Keratinocyte (primary cell): Measurements from ENCODE around the gene DIP2C. TPM values are rescaled to one million over a fixed set of nuclear protein-coding genes. Genes with fewer than 3 reads are reported as not detected.

ENCODE experiments used
- DNase-seq: peaks from one replicate; pipeline ENCODE4 v3.0.0-alpha.2; 2011; ENCODE audit warnings: low read depth, missing footprints, low spot score
- FAIRE-seq: peaks from 2 replicates; lab custom pipeline; 2011; peaks lifted over from hg19 to GRCh38; lab: Jason Lieb, UNC
- H2AFZ ChIP-seq: 2 replicates; pipeline ENCODE4 v1.6.0; 2012; ENCODE audit warnings: low read length, control low read depth, inconsistent platforms; ENCODE audit not compliant: control insufficient read depth
- H3K27ac ChIP-seq: 2 replicates; pipeline ENCODE4 v1.5.1; 2011; ENCODE audit warnings: low read length; ENCODE audit not compliant: control insufficient read depth, insufficient read depth
- H3K27me3 ChIP-seq: 3 replicates; pipeline ENCODE4 v1.6.0; 2011; ENCODE audit warnings: low read length; ENCODE audit not compliant: control insufficient read depth, insufficient read depth; ENCODE audit errors: extremely low read depth
- H3K36me3 ChIP-seq, 2 experiments: 2 replicates in 1 of 2; 3 replicates in 1 of 2; pipeline ENCODE4 v1.5.1; 2011; ENCODE audit warnings: low read length in 2 of 2, mild to moderate bottlenecking in 1 of 2; ENCODE audit not compliant: control insufficient read depth in 2 of 2, insufficient read depth in 2 of 2; ENCODE audit errors: extremely low read depth in 1 of 2
- H3K4me1 ChIP-seq: 3 replicates; pipeline ENCODE4 v1.5.1; 2011; ENCODE audit warnings: low read length; ENCODE audit not compliant: control insufficient read depth, insufficient read depth; ENCODE audit errors: extremely low read depth
- H3K4me2 ChIP-seq: 3 replicates; pipeline ENCODE4 v1.6.0; 2011; ENCODE audit warnings: low read depth, low read length; ENCODE audit not compliant: control insufficient read depth, insufficient read depth; ENCODE audit errors: extremely low read depth
- H3K4me3 ChIP-seq, 3 experiments: fragments of 200-600 bp in 1 of 3; sonication (generic) in 1 of 3; 2 replicates in 2 of 3; 3 replicates in 1 of 3; pipeline ENCODE4 v1.5.1; 2011 to 2016; ENCODE audit warnings: low read length in 3 of 3, mild to moderate bottlenecking in 3 of 3, control low read depth in 2 of 3, inconsistent platforms in 1 of 3, low read depth in 1 of 3, mixed read lengths in 1 of 3, mixed run types in 1 of 3, moderate library complexity in 1 of 3; ENCODE audit not compliant: control insufficient read depth in 2 of 3, insufficient read depth in 2 of 3; ENCODE audit errors: extremely low read depth in 1 of 3
- H3K79me2 ChIP-seq: 2 replicates; pipeline ENCODE4 v1.6.0; 2012; ENCODE audit warnings: low read length; ENCODE audit not compliant: control insufficient read depth, insufficient read depth
- H3K9ac ChIP-seq: 3 replicates; pipeline ENCODE4 v1.6.0; 2011; ENCODE audit warnings: low read length; ENCODE audit not compliant: control insufficient read depth, insufficient read depth; ENCODE audit errors: extremely low read depth
- H3K9me1 ChIP-seq: 3 replicates; pipeline ENCODE4 v1.6.0; 2011; ENCODE audit warnings: low read length; ENCODE audit not compliant: control insufficient read depth, insufficient read depth; ENCODE audit errors: extremely low read depth
- H3K9me3 ChIP-seq: 2 replicates; pipeline ENCODE4 v1.5.1; 2012; ENCODE audit warnings: low read depth, low read length; ENCODE audit not compliant: control insufficient read depth
- H4K20me1 ChIP-seq: 3 replicates; pipeline ENCODE4 v1.6.0; 2011; ENCODE audit warnings: low read length; ENCODE audit not compliant: control insufficient read depth, insufficient read depth; ENCODE audit errors: extremely low read depth
- CTCF ChIP-seq, 3 experiments: IDR thresholded peaks in 1 of 3; conservative IDR thresholded peaks in 1 of 3; optimal IDR thresholded peaks in 1 of 3; 2 replicates in 2 of 3; 3 replicates in 1 of 3; pipeline versions ENCODE3 to v1.5.1; 2011; ENCODE audit warnings: low read length in 3 of 3, mild to moderate bottlenecking in 3 of 3, moderate library complexity in 2 of 3, control low read depth in 1 of 3, inconsistent platforms in 1 of 3; ENCODE audit not compliant: insufficient read depth in 2 of 3; ENCODE audit errors: extremely low read depth in 1 of 3
- EZH2 ChIP-seq: IDR thresholded peaks from one replicate; pipeline ENCODE4 v1.6.1; 2012; ENCODE audit warnings: inconsistent platforms, mild to moderate bottlenecking, low read length, moderate library complexity
- dilution Hi-C: fragments of 300-500 bp; cut with MboI; formaldehyde crosslinking; loops from one replicate; pipeline ENCODE4 v1.7.0; 2020; ENCODE audit warnings: low sequenced_read_pairs; ENCODE audit not compliant: extremely low pct_ligation_motif_present
- polyA plus RNA-seq, 5 experiments: library from polyadenylated mRNA; depleted of rRNA in 3 of 5; stranded (reverse) in 3 of 5; stranded (forward) in 1 of 5; unstranded in 1 of 5; fragments of >200 nt; gene quantifications; 1 replicate in 1 of 5; 2 replicates in 3 of 5; 3 replicates in 1 of 5; pipeline versions ENCODE4 v1.2.1 to v1.2.3, GENCODE V29; 2011 to 2012; ENCODE audit warnings: missing spikeins in 2 of 5, low read depth in 1 of 5, low replicate concordance in 1 of 5

DIP2C gene
- polyA plus RNA-seq, 1 donor (not counting 4 experiments of a cell fraction or from before 2014, with no cell fraction given): 1.3 TPM

- no peaks in the 10 kb centered on the region for H3K9me3 ChIP-seq
- H4K20me1 ChIP-seq: no peaks in the 10 kb centered on the region
- no peak overlapping the region for H2AFZ ChIP-seq
- no peak overlapping the region for H3K4me2 ChIP-seq
- DNase-seq: no peak
- no peaks in the 10 kb centered on the region for H3K27me3 ChIP-seq
- no peaks in the 10 kb centered on the region for H3K9me1 ChIP-seq
- dilution Hi-C loops: no loop called here
- H3K4me3 ChIP-seq: no peak overlapping the region
- no peak overlapping the region for H3K27ac ChIP-seq
- TF ChIP-seq EZH2 (no peak), CTCF (optimal IDR thresholded peaks at IDR 0.05 in 1 of 3, IDR thresholded peaks at IDR 0.05 in 1 of 3, conservative IDR thresholded peaks at IDR 0.05 in 1 of 3; ENCODE audit: extremely low read depth in 1 of 3, insufficient read depth in 2 of 3, low read length in 3 of 3) (no peak)
- H3K9ac ChIP-seq: no peak overlapping the region
- H3K4me1 ChIP-seq: peaks cover 14% of the 10 kb centered on the region
- FAIRE-seq: no peak
- no peaks in the 10 kb centered on the region for H3K36me3 ChIP-seq
- H3K79me2 ChIP-seq: no peaks in the 10 kb centered on the region
These were observed 182.1 kb downstream of the DIP2C start for GRCh38 chr10:507355-507699.

GRCh38 chr10:506451-507354 lies 182.8 kb downstream of the DIP2C start:
- no peak overlapping the region for H3K9ac ChIP-seq
- H3K27me3 ChIP-seq: no peaks in the 10 kb centered on the region
- no peak overlapping the region for H3K4me2 ChIP-seq
- H3K27ac ChIP-seq: no peak overlapping the region
- dilution Hi-C loops: no loop called here
- H4K20me1 ChIP-seq: no peaks in the 10 kb centered on the region
- H3K4me1 ChIP-seq: peaks cover 14% of the 10 kb centered on the region
- no peak overlapping the region for H2AFZ ChIP-seq
- H3K9me3 ChIP-seq: no peaks in the 10 kb centered on the region
- H3K9me1 ChIP-seq: no peaks in the 10 kb centered on the region
- no peak overlapping the region for H3K4me3 ChIP-seq
- TF ChIP-seq CTCF (optimal IDR thresholded peaks at IDR 0.05 in 1 of 3, IDR thresholded peaks at IDR 0.05 in 1 of 3, conservative IDR thresholded peaks at IDR 0.05 in 1 of 3; ENCODE audit: extremely low read depth in 1 of 3, insufficient read depth in 2 of 3, low read length in 3 of 3) (no peak), EZH2 (no peak)
- no peak for FAIRE-seq
- DNase-seq: no peak
- no peaks in the 10 kb centered on the region for H3K36me3 ChIP-seq
- H3K79me2 ChIP-seq: no peaks in the 10 kb centered on the region
